HEK293 (cell line): ENCODE results near the gene REC8.

Experiments used
- ELK4 ChIP-seq: IDR thresholded peaks from 2 replicates; pipeline ENCODE4 v1.6.1; 2011; ENCODE audit warnings: mild to moderate bottlenecking, low read depth, low read length, borderline replicate concordance
- IKZF3 ChIP-seq: fragments of 450-650 bp; IDR thresholded peaks from 2 replicates; pipeline ENCODE4 v1.5.0; 2018; ENCODE audit warnings: missing biosample characterization, mild to moderate bottlenecking, missing genetic modification characterization, moderate library complexity
- MEIS1 ChIP-seq: sonication (generic); formaldehyde crosslinking; IDR thresholded peaks from 2 replicates; pipeline ENCODE4 v1.8.1; 2022; ENCODE audit warnings: missing genetic modification reagents, mild to moderate bottlenecking, borderline replicate concordance
- SCRT1 ChIP-seq: fragments of 450-650 bp; formaldehyde crosslinking; IDR thresholded peaks from 2 replicates; pipeline ENCODE4 v1.5.1; 2016; ENCODE audit warnings: missing biosample characterization, missing genetic modification characterization, borderline replicate concordance
- ZBTB1 ChIP-seq: fragments of 450-650 bp; formaldehyde crosslinking; IDR thresholded peaks from 2 replicates; pipeline ENCODE4 v1.5.1; 2016; ENCODE audit warnings: missing biosample characterization, missing genetic modification characterization
- ZBTB10 ChIP-seq: fragments of 450-650 bp; formaldehyde crosslinking; IDR thresholded peaks from 2 replicates; pipeline ENCODE4 v1.5.1; 2016; ENCODE audit warnings: missing biosample characterization, missing genetic modification characterization
- ZBTB44 ChIP-seq: fragments of 450-650 bp; IDR thresholded peaks from 2 replicates; pipeline ENCODE4 v1.5.1; 2018; ENCODE audit warnings: missing biosample characterization, mild to moderate bottlenecking, missing genetic modification characterization
- ZFHX2 ChIP-seq: fragments of 450-650 bp; formaldehyde crosslinking; conservative IDR thresholded peaks from 2 replicates; pipeline ENCODE4 v1.5.1; 2016; ENCODE audit warnings: missing biosample characterization, missing genetic modification characterization
- ZNF10 ChIP-seq: fragments of 450-650 bp; formaldehyde crosslinking; IDR thresholded peaks from 2 replicates; pipeline ENCODE4 v1.5.1; 2017; ENCODE audit warnings: missing biosample characterization, missing genetic modification characterization
- ZNF140 ChIP-seq: fragments of 450-650 bp; formaldehyde crosslinking; IDR thresholded peaks from 2 replicates; pipeline ENCODE4 v1.5.1; 2016; ENCODE audit warnings: missing biosample characterization, missing genetic modification characterization
- ZNF2 ChIP-seq: fragments of 450-650 bp; formaldehyde crosslinking; IDR thresholded peaks from 2 replicates; pipeline ENCODE4 v1.5.1; 2016; ENCODE audit warnings: missing biosample characterization, missing genetic modification characterization
- ZNF391 ChIP-seq: fragments of 450-650 bp; formaldehyde crosslinking; IDR thresholded peaks from 2 replicates; pipeline ENCODE4 v1.5.1; 2016; ENCODE audit warnings: low read depth, missing biosample characterization, missing genetic modification characterization, borderline replicate concordance
- ZNF423 ChIP-seq: fragments of 450-650 bp; formaldehyde crosslinking; IDR thresholded peaks from 2 replicates; pipeline ENCODE4 v1.5.1; 2016; ENCODE audit warnings: missing biosample characterization, missing genetic modification characterization
- ZNF621 ChIP-seq: fragments of 450-650 bp; formaldehyde crosslinking; IDR thresholded peaks from 2 replicates; pipeline ENCODE4 v1.5.1; 2017; ENCODE audit warnings: missing biosample characterization, missing genetic modification characterization
- ZNF629 ChIP-seq: fragments of 450-650 bp; formaldehyde crosslinking; IDR thresholded peaks from 2 replicates; pipeline ENCODE4 v1.5.1; 2017; ENCODE audit warnings: missing biosample characterization, missing genetic modification characterization
- ZNF704 ChIP-seq: fragments of 450-650 bp; formaldehyde crosslinking; IDR thresholded peaks from 2 replicates; pipeline ENCODE4 v1.5.1; 2016; ENCODE audit warnings: missing biosample characterization, missing genetic modification characterization
- ZNF830 ChIP-seq: fragments of 450-650 bp; IDR thresholded peaks from 2 replicates; pipeline ENCODE4 v1.5.0; 2018; ENCODE audit warnings: missing biosample characterization, missing genetic modification characterization, low read depth, mild to moderate bottlenecking, moderate library complexity
- ZNF837 ChIP-seq: fragments of 450-650 bp; formaldehyde crosslinking; IDR thresholded peaks from 2 replicates; pipeline ENCODE4 v1.5.1; 2016; ENCODE audit warnings: missing biosample characterization, missing genetic modification characterization
- ZNF843 ChIP-seq: fragments of 450-650 bp; formaldehyde crosslinking; IDR thresholded peaks from 2 replicates; pipeline ENCODE4 v1.5.1; 2016; ENCODE audit warnings: missing biosample characterization, missing genetic modification characterization
- TF ChIP-seq, protein P1 (sequence below): fragments of 450-650 bp; formaldehyde crosslinking; IDR thresholded peaks from 2 replicates; pipeline ENCODE4 v1.5.1; 2016; ENCODE audit warnings: missing biosample characterization, missing genetic modification characterization
- TF ChIP-seq, protein P2 (sequence below): fragments of 450-650 bp; formaldehyde crosslinking; IDR thresholded peaks from 2 replicates; pipeline ENCODE4 v1.5.1; 2017; ENCODE audit warnings: missing biosample characterization, missing genetic modification characterization
- TF ChIP-seq, protein P3 (sequence below): fragments of 450-650 bp; formaldehyde crosslinking; IDR thresholded peaks from 2 replicates; pipeline ENCODE4 v1.5.1; 2017; ENCODE audit warnings: missing biosample characterization, missing genetic modification characterization
- TF ChIP-seq, protein P4 (sequence below): fragments of 450-650 bp; IDR thresholded peaks from 2 replicates; pipeline ENCODE4 v1.5.1; 2018; ENCODE audit warnings: missing biosample characterization, missing genetic modification characterization

Gene REC8

GRCh38 chr14:24146978-24147760, 24.7 kb upstream of the REC8 start, which contains the start of gene RNF31 (continued):
- TF ChIP-seq, protein P1, sequence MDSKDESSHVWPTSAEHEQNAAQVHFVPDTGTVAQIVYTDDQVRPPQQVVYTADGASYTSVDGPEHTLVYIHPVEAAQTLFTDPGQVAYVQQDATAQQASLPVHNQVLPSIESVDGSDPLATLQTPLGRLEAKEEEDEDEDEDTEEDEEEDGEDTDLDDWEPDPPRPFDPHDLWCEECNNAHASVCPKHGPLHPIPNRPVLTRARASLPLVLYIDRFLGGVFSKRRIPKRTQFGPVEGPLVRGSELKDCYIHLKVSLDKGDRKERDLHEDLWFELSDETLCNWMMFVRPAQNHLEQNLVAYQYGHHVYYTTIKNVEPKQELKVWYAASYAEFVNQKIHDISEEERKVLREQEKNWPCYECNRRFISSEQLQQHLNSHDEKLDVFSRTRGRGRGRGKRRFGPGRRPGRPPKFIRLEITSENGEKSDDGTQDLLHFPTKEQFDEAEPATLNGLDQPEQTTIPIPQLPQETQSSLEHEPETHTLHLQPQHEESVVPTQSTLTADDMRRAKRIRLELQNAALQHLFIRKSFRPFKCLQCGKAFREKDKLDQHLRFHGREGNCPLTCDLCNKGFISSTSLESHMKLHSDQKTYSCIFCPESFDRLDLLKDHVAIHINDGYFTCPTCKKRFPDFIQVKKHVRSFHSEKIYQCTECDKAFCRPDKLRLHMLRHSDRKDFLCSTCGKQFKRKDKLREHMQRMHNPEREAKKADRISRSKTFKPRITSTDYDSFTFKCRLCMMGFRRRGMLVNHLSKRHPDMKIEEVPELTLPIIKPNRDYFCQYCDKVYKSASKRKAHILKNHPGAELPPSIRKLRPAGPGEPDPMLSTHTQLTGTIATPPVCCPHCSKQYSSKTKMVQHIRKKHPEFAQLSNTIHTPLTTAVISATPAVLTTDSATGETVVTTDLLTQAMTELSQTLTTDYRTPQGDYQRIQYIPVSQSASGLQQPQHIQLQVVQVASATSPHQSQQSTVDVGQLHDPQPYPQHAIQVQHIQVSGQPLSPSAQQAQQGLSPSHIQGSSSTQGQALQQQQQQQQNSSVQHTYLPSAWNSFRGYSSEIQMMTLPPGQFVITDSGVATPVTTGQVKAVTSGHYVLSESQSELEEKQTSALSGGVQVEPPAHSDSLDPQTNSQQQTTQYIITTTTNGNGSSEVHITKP (tag by site-specific recombination): peak; percentile 77
- TF ChIP-seq IKZF3 (tag by site-specific recombination) (0 out of 2 replicates have a peak, but pooled peaks have one; percentile 43), SCRT1 (no peak), ZNF391 (peak; percentile 38; the same call in 1 of the 2 replicates), ZNF837 (tag by site-specific recombination) (no peak), MEIS1 (CRISPR knock-in tag) (no peak), ZBTB10 (tag by site-specific recombination) (peak; percentile 2; the same call in 1 of the 2 replicates), ZNF830 (tag by site-specific recombination) (no peak), ZNF423 (tag by site-specific recombination) (no peak), ZNF621 (tag by site-specific recombination) (no peak), ZNF843 (tag by site-specific recombination) (no peak), ZNF2 (tag by site-specific recombination) (peak; percentile 13; the same call in 1 of the 2 replicates), ZNF140 (tag by site-specific recombination) (no peak), ELK4 (no peak), ZBTB1 (tag by site-specific recombination) (no peak), ZBTB44 (no peak), ZNF10 (tag by site-specific recombination) (no peak), ZFHX2 (no peak), ZNF704 (tag by site-specific recombination) (no peak), ZNF629 (tag by site-specific recombination) (peak; percentile 35; the same call in 1 of the 2 replicates)
- TF ChIP-seq, protein P2, sequence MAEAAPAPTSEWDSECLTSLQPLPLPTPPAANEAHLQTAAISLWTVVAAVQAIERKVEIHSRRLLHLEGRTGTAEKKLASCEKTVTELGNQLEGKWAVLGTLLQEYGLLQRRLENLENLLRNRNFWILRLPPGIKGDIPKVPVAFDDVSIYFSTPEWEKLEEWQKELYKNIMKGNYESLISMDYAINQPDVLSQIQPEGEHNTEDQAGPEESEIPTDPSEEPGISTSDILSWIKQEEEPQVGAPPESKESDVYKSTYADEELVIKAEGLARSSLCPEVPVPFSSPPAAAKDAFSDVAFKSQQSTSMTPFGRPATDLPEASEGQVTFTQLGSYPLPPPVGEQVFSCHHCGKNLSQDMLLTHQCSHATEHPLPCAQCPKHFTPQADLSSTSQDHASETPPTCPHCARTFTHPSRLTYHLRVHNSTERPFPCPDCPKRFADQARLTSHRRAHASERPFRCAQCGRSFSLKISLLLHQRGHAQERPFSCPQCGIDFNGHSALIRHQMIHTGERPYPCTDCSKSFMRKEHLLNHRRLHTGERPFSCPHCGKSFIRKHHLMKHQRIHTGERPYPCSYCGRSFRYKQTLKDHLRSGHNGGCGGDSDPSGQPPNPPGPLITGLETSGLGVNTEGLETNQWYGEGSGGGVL (tag by site-specific recombination): no peak
- TF ChIP-seq, protein P3, sequence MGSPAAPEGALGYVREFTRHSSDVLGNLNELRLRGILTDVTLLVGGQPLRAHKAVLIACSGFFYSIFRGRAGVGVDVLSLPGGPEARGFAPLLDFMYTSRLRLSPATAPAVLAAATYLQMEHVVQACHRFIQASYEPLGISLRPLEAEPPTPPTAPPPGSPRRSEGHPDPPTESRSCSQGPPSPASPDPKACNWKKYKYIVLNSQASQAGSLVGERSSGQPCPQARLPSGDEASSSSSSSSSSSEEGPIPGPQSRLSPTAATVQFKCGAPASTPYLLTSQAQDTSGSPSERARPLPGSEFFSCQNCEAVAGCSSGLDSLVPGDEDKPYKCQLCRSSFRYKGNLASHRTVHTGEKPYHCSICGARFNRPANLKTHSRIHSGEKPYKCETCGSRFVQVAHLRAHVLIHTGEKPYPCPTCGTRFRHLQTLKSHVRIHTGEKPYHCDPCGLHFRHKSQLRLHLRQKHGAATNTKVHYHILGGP: no peak
- TF ChIP-seq, protein P4, sequence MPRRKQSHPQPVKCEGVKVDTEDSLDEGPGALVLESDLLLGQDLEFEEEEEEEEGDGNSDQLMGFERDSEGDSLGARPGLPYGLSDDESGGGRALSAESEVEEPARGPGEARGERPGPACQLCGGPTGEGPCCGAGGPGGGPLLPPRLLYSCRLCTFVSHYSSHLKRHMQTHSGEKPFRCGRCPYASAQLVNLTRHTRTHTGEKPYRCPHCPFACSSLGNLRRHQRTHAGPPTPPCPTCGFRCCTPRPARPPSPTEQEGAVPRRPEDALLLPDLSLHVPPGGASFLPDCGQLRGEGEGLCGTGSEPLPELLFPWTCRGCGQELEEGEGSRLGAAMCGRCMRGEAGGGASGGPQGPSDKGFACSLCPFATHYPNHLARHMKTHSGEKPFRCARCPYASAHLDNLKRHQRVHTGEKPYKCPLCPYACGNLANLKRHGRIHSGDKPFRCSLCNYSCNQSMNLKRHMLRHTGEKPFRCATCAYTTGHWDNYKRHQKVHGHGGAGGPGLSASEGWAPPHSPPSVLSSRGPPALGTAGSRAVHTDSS (tag by site-specific recombination): peak; percentile 86
